Activated CD8-positive, alpha-beta T cell treated with anti-CD3 and anti-CD28 coated beads, Interleukin-2, amount 10 ng/mL, durations not matched to agents 7 days and 5 days (primary cell): ENCODE data around the gene KLHL28. TPM values are rescaled to one million over a fixed set of nuclear protein-coding genes. Genes with fewer than 3 reads are reported as not detected.

ENCODE experiments used
- ATAC-seq: fragments of 150-1000 bp; cut with Tn5 transposase; one replicate; pipeline ENCODE4 v1.10.0; 2021; ENCODE audit warnings: moderate library complexity
- CTCF ChIA-PET: fragments of 350-600 bp; sonication (Branson Sonifier 250); formaldehyde crosslinking; loops from one replicate; lab custom pipeline; 2021; ENCODE audit warnings: antibody characterized with exemption; lab: Charles Lee
- POLR2A ChIA-PET: fragments of 350-600 bp; sonication (Branson Sonifier 250); formaldehyde crosslinking; loops from one replicate; lab custom pipeline; 2021; ENCODE audit warnings: antibody characterized with exemption; lab: Charles Lee
- DNase-seq: peaks from one replicate; pipeline ENCODE4 v3.0.0-alpha.2; 2020
- H3K27ac Mint-ChIP-seq: one replicate; pipeline ENCODE4 v1.8.0; 2021; ENCODE audit warnings: mild to moderate bottlenecking, mixed read lengths
- H3K27me3 Mint-ChIP-seq: one replicate; pipeline ENCODE4 v1.8.0; 2021; ENCODE audit warnings: low read depth, mixed read lengths
- H3K36me3 Mint-ChIP-seq: one replicate; pipeline ENCODE4 v1.8.0; 2021; ENCODE audit warnings: low read depth, mixed read lengths
- H3K4me1 Mint-ChIP-seq: one replicate; pipeline ENCODE4 v1.8.0; 2021; ENCODE audit warnings: low read depth, mixed read lengths
- H3K4me3 Mint-ChIP-seq: one replicate; pipeline ENCODE4 v1.8.0; 2021; ENCODE audit warnings: mild to moderate bottlenecking, mixed read lengths
- H3K9me3 Mint-ChIP-seq: one replicate; pipeline ENCODE4 v1.8.0; 2022; ENCODE audit warnings: mixed read lengths; ENCODE audit not compliant: insufficient read depth
- total RNA-seq, 2 experiments: library from RNA; stranded (reverse); gene quantifications; one replicate each; pipeline ENCODE4 v1.2.3, GENCODE V29; 2021

Gene KLHL28
- total RNA-seq, 2 experiments from 2014 or later = 13.9 to 15.2 TPM

DNA sequence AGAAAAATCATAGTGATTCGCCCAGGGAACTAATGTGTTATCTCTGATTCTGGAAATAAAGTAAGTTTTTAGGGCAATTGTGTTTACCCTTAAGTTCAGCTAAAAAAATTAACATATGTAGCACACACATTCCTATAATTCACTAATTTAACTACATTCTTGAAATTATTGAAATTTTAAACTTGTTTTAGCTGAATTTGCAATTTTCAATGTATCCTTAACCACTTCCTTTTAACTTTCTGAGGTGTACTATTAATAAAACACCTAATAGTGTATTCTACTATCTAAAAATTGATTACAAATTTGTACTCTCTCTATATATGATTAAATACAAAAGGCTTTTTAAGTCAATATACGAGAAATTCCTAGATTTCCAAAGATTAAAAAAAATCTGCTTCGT, 2.2 kb downstream of the KLHL28 start:
- ChIA-PET POLR2A (no interaction called here), CTCF (no interaction called here)
- Mint-ChIP-seq H3K27me3 (no peaks in the 10 kb centered on the region), H3K36me3 (peaks cover 18% of the 10 kb centered on the region), H3K4me1 (peaks cover 42% of the 10 kb centered on the region), H3K4me3 (no peak overlapping the region), H3K9me3 (no peaks in the 10 kb centered on the region), H3K27ac (no peak overlapping the region)
- ATAC-seq (no peak), DNase-seq (no peak)

DNA sequence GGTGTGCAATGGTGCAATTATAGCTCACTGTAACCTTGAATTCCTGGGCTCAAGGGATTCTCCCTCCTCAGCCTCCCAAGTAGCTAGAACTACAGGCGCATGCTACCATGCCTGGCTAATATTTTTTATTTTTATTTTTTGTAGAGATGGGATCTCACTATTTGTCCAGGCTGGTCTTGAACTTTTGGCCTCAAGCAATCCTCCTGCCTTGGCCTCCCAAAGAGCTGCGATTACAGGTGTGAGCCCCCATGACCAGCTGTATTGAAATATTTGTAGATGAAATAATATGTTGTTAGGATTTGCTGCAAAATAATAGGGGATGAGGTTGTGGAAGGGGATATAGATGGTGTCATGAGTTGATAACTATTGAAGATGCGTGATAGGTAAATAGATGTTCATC, 4.9 kb downstream of the KLHL28 start:
- ATAC-seq = no peak
- Mint-ChIP-seq H3K4me3 (no peak overlapping the region), H3K27me3 (no peaks in the 10 kb centered on the region), H3K36me3 (peaks cover 13% of the 10 kb centered on the region), H3K9me3 (no peaks in the 10 kb centered on the region), H3K27ac (no peak overlapping the region), H3K4me1 (peaks cover 30% of the 10 kb centered on the region)
- DNase-seq = no peak
- CTCF ChIA-PET = interaction anchor here (1.2 kb wide), 1 partner anchor 55 kb away, joined by 3 read pairs; no protein-coding TSS in a partner anchor
- POLR2A ChIA-PET = no interaction called here

DNA sequence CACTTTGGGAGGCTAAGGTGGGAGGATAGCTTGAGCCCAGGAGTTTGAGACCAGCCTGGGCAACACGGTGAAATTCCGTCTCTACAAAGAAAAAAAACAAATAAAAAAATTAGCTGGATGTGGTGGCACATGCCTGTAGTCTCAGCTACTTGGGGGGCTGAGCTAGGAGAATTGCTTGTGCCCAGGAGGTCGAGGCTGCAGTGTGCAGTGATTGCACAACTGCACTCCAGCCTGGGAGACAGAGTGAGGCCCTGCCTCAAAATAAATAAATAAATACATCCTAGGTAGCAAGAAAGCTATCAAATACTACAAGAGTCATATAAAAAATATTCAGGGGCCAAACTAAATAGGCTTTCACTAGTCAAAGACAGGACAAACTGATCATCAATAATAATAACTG, 6.2 kb downstream of the KLHL28 start:
- H3K4me3 Mint-ChIP-seq = no peak overlapping the region
- peaks cover 30% of the 10 kb centered on the region for H3K4me1 Mint-ChIP-seq
- no peaks in the 10 kb centered on the region for H3K27me3 Mint-ChIP-seq
- H3K9me3 Mint-ChIP-seq = no peaks in the 10 kb centered on the region
- ChIA-PET CTCF (no interaction called here), POLR2A (no interaction called here)
- no peak for ATAC-seq
- no peak for DNase-seq
- peaks cover 19% of the 10 kb centered on the region for H3K36me3 Mint-ChIP-seq
- no peak overlapping the region for H3K27ac Mint-ChIP-seq

DNA sequence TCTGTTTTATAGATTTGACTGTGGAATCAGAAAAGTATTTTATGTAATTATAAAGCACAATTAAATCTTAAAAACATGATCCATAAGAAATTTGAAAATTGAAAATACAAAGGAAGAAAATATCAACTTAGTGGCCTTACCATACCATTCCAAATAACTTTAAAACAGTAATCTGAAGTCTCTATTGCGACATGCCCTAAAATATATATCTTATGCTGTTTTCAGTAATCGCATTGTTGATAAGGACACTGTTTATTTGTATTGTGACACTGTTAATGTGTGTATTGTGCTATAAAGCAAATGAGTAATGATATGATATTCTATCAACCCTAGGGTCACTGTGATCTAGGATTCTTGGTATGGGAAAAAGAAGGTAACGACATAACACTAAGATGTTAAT, 7.0 kb downstream of the KLHL28 start:
- H3K36me3 Mint-ChIP-seq = peaks cover 19% of the 10 kb centered on the region
- POLR2A ChIA-PET = no interaction called here
- ATAC-seq (no peak), DNase-seq (no peak)
- no peaks in the 10 kb centered on the region for H3K9me3 Mint-ChIP-seq
- no peaks in the 10 kb centered on the region for H3K27me3 Mint-ChIP-seq
- CTCF ChIA-PET = no interaction called here
- H3K4me3 Mint-ChIP-seq = no peak overlapping the region
- H3K27ac Mint-ChIP-seq = no peak overlapping the region
- H3K4me1 Mint-ChIP-seq = peaks cover 22% of the 10 kb centered on the region

DNA sequence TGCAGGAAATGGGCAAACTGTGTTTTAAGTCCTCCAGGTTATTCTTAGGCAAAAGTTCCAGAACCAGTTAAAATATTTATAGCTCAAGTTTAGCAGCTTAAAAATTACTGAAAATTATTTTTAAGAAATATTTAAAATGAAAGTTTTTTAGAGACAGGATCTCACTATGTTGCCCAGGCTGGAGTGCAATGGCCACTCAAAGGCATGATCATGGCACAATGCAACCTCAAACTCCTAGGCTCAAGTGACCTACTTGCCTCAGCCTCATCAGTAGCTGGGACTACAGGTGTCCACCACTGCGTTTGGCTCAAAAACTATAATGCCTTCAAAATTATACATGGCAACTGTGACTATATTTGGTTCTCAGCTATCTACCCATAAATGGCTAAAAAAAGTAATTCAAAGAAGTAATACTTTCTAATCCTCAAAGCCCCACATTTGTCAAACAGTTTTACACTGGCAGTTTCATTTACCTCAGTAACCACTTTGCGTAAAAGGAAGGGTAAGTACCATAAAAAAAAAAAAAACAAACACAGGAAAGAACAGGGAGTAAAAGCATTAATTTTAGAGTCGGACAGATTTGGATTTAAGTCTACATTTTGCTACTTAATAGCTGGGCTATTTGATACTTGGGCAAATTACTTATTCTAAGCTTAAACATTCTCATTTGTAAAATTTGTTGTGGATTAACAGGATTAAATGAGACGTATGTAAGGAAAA, 9.2 kb downstream of the KLHL28 start:
- CTCF ChIA-PET = no interaction called here

DNA sequence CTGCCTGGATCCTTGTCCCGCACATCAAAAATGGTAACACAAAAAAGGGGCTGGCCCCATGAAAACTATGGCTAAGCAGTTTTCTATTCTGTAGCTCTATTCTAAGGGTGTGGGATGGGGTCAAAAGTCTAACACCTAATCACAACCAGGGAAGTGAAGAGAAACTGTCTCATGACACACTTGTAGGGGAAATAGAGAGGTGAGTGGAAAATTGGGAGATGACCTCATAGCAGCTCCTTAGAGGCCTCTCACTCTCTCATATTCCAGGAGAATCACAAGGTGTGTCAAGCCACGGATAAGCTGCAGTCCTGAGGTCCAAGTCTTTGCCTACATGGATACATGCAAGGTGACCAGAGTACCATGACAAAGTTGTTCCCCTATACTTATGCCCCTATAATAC, 10.7 kb downstream of the KLHL28 start:
- no peak for ATAC-seq
- H3K27ac Mint-ChIP-seq = no peak overlapping the region

More for the DNA sequence above, 9.2 kb downstream of the KLHL28 start:
- POLR2A ChIA-PET = interaction anchor here (0.9 to 1.4 kb wide), 2 partner anchors 9 kb away, joined by 3 to 5 read pairs; partner anchors contain the start of genes KLHL28 and TOGARAM1
- Mint-ChIP-seq H3K9me3 (no peaks in the 10 kb centered on the region), H3K27ac (no peak overlapping the region), H3K27me3 (no peaks in the 10 kb centered on the region), H3K36me3 (peaks cover 29% of the 10 kb centered on the region), H3K4me3 (no peak overlapping the region), H3K4me1 (peaks cover 11% of the 10 kb centered on the region)
- ATAC-seq = no peak
- no peak for DNase-seq

DNA sequence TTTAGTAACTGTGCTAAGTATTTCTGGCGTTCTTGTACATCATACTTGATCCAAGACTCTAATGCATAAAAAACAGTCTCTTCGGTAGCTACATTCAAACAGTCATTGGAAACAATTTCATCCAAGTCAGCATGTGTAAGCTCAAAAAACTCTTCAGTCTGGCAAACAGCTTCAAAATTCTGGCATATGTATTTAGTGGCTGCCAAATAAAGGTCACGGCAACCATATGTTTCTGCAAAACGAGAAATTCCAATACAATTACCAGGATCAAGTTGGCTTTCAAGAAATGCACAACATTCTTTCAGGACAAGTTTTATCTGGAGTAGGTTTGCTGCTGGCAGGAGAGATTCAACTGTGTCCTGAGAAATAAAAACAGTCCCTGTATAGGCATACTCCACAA, 16.5 kb downstream of the KLHL28 start:
- Mint-ChIP-seq H3K27me3 (no peaks in the 10 kb centered on the region), H3K4me1 (peaks cover 7% of the 10 kb centered on the region), H3K27ac (no peak overlapping the region), H3K36me3 (peaks cover 55% of the 10 kb centered on the region), H3K9me3 (peaks cover 3% of the 10 kb centered on the region), H3K4me3 (no peak overlapping the region)
- no peak for DNase-seq
- ATAC-seq = no peak
- CTCF ChIA-PET = no interaction called here
- POLR2A ChIA-PET = no interaction called here

More for the DNA sequence above, 10.7 kb downstream of the KLHL28 start:
- Mint-ChIP-seq H3K9me3 (no peaks in the 10 kb centered on the region), H3K4me1 (peaks cover 8% of the 10 kb centered on the region), H3K36me3 (peaks cover 34% of the 10 kb centered on the region), H3K4me3 (no peak overlapping the region), H3K27me3 (no peaks in the 10 kb centered on the region)
- ChIA-PET CTCF (no interaction called here), POLR2A (interaction anchor here (1.4 kb wide), 1 partner anchor 11 kb away, joined by 5 read pairs; the partner anchor contains the start of genes KLHL28 and TOGARAM1)
- DNase-seq = no peak

DNA sequence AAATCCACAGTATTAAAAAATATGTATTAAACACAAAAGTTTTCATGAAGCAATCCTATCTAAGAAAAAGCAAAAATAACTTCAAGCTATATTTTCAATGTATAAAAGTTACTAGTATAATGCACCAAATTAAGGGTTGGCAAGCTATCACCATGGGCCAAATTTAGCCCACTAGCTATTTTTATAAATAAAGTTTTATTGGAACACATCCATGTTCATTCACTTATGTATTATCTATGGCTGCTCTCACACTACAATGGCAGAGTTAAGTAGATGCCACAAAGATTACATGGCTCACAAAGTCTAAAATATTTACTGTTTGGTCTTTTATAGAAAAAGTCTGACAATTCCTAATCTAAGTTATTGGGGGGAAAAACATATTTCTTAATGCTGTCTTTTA, 17.6 kb downstream of the KLHL28 start:
- POLR2A ChIA-PET = no interaction called here
- Mint-ChIP-seq H3K4me3 (no peak overlapping the region), H3K9me3 (peaks cover 3% of the 10 kb centered on the region), H3K27me3 (no peaks in the 10 kb centered on the region), H3K27ac (no peak overlapping the region), H3K36me3 (peaks cover 65% of the 10 kb centered on the region), H3K4me1 (peaks cover 7% of the 10 kb centered on the region)
- CTCF ChIA-PET = interaction anchor here (1.0 kb wide), 1 partner anchor 32 kb away, joined by 3 read pairs; no protein-coding TSS in a partner anchor
- ATAC-seq (no peak), DNase-seq (no peak)

DNA sequence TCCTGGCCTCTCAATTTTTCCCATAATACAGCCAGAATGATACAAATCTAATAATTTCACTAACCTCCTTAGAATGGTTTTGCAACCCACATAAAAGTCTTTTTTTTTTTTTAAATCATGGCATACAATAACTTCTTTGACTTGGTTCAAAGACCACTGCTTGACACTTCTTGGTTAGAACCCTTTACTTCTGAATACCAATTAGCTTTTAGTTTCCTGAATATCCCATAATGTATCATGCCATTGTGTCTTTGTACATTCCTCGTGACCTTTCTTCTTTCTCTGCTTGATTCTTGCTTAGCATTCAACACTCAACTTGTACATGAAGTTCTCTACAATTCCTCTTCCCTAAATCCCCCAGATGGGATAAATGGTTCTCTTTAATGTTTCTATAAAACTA, 19.3 kb downstream of the KLHL28 start:
- Mint-ChIP-seq H3K27ac (no peak overlapping the region), H3K4me3 (no peak overlapping the region), H3K27me3 (no peaks in the 10 kb centered on the region), H3K9me3 (peaks cover 8% of the 10 kb centered on the region), H3K4me1 (peaks cover 7% of the 10 kb centered on the region), H3K36me3 (peaks cover 69% of the 10 kb centered on the region)
- ChIA-PET POLR2A (no interaction called here), CTCF (no interaction called here)
- DNase-seq (no peak), ATAC-seq (no peak)

DNA sequence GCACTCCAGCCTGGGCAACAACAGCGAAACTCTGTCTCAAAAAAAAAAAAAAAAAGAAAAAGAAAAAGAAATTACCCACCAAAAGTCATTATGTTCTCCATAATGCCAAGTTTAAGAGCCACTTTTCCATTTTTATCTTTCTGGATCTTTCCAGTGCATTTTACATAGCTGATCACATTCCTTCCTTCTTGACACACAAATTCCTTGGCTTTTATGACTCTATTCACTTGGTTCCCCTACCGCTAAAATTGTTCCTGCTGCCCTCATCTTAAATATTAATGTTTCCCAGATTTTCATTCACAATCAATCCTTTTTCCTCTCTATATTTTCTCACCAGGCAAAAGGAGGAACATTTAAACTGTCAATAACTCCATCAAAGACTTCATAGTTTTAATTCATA, 20.2 kb downstream of the KLHL28 start:
- ChIA-PET CTCF (no interaction called here), POLR2A (interaction anchor here (0.6 kb wide), 1 partner anchor 47 kb away, joined by 3 read pairs; no protein-coding TSS in a partner anchor)
- ATAC-seq (no peak), DNase-seq (no peak)
- H3K4me3 Mint-ChIP-seq = no peak overlapping the region
- H3K27ac Mint-ChIP-seq = no peak overlapping the region
- H3K27me3 Mint-ChIP-seq = no peaks in the 10 kb centered on the region
- peaks cover 8% of the 10 kb centered on the region for H3K9me3 Mint-ChIP-seq
- H3K36me3 Mint-ChIP-seq = peaks cover 67% of the 10 kb centered on the region
- peaks cover 7% of the 10 kb centered on the region for H3K4me1 Mint-ChIP-seq

DNA sequence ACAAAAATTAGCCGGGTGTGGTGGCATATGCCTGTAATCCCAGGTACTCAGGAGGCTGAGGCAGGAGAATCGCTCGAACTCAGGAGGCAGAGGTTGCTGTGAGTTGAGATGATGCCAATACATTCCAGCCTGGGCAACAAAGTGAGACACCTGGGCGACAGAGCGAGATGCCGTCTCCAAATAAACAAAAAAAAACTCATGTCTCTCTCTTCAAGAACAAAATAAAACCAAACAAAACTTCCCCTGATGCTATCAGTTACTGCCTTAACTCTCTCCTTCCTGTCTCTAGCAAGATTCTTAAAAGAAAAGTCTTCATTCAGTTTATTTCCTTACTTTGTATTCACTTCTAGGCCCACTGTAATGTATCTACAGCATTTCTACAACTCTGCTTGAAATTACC, 20.8 kb downstream of the KLHL28 start:
- CTCF ChIA-PET = no interaction called here
- peaks cover 7% of the 10 kb centered on the region for H3K4me1 Mint-ChIP-seq
- no peak overlapping the region for H3K4me3 Mint-ChIP-seq
- H3K27ac Mint-ChIP-seq = peak overlapping the region; percentile 14
- peaks cover 72% of the 10 kb centered on the region for H3K36me3 Mint-ChIP-seq
- peaks cover 8% of the 10 kb centered on the region for H3K9me3 Mint-ChIP-seq
- ATAC-seq (no peak), DNase-seq (no peak)
- POLR2A ChIA-PET = no interaction called here
- H3K27me3 Mint-ChIP-seq = no peaks in the 10 kb centered on the region

DNA sequence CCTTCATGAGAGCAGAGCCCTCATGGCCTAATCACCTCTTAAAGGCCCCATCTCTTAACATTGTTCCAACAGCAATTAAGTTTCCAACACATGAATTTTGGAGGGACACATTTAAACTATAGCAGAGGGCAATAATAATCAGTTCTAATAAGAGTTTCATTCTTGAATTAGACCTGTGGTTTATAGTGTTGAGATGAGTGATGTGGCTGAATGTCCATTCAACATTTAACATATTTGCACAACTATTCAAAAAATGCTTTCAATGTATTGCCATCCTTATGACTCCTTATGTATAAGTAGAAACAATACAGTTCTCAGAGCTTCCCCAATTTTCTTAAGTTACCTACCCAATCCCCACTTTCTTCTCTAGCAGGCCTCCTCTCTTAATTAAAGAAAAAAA, 21.5 kb downstream of the KLHL28 start:
- Mint-ChIP-seq H3K27ac (no peak overlapping the region), H3K9me3 (peaks cover 8% of the 10 kb centered on the region), H3K4me1 (peaks cover 7% of the 10 kb centered on the region), H3K27me3 (no peaks in the 10 kb centered on the region), H3K36me3 (peaks cover 66% of the 10 kb centered on the region), H3K4me3 (no peak overlapping the region)
- POLR2A ChIA-PET = no interaction called here
- CTCF ChIA-PET = no interaction called here
- DNase-seq = no peak
- no peak for ATAC-seq
